Brain pericyte (primary cell): ENCODE results near the gene VCAM1.

Source experiments
- DNase-seq: peaks from one replicate; pipeline ENCODE4 v3.0.0-alpha.2; 2012; ENCODE audit warnings: low read depth, low spot score

VCAM1 gene

GRCh38 chr1:100724281-100724680 is 4.7 kb downstream of the VCAM1 start:
- DNase-seq: no peak

DNA sequence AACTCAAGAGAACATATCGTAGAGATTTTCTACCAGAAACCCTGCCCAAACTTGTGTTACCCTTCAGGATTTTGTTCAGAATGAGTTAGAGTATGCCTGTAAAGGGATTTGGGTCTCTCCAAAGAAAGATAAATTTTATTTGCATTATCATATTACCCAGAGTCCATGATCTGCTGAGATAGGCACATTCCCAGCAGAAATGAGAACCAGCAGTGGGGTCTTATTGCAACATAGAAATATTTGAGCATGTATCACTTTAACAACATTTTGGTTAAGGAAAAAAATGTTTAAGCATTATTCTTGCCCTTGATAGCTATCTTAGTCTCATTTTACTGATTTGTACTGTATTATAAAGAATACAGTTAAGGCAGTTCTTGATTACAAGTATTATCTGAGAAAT is 10.6 kb downstream of the VCAM1 start:
- no peak for DNase-seq

GRCh38 chr1:100731309-100731708 is 11.8 kb downstream of the VCAM1 start:
- DNase-seq: no peak

DNA sequence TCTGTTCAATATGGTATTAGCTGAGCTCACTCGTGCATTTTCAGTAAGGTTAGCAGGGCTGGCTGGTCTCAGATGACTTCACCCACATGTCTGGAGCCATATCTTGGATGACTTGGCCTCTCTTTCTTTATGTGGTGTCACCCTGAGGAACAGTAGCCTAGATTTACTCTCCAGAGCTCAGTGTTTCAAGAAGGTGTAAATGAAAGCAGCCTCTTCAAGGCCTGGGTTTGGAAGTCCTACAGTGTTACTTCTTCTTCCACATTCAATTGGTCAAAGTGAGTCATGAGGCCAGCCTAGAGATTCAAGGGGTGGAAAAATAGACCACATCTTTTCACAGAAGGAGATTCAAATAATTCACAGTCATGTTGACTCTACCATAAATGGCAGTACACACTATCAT is 12.2 kb downstream of the VCAM1 start:
- DNase-seq: no peak

GRCh38 chr1:100734676-100735075 is 15.1 kb downstream of the VCAM1 start:
- DNase-seq: no peak

- no peak for DNase-seq
Measured at GRCh38 chr1:100735244-100735643, 15.7 kb downstream of the VCAM1 start.

DNA sequence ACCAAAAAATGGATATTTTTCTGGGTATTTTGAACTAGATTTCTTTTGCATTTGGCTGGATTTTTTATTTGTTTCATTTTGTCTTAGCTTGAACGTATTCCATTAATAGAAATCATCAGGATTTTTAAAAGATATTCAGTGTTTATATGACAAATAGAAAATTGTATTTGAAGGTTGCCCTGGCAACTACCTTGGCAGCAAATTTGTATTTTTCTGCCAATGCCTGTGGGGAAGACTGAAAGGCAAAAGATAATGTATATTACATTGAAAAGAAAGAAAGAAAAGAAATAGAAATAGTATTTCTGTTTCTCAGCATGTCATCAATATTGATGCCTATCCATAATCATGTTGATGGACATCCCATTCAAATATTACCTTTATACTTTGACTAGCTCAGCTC is 16.8 kb downstream of the VCAM1 start:
- no peak for DNase-seq

DNA sequence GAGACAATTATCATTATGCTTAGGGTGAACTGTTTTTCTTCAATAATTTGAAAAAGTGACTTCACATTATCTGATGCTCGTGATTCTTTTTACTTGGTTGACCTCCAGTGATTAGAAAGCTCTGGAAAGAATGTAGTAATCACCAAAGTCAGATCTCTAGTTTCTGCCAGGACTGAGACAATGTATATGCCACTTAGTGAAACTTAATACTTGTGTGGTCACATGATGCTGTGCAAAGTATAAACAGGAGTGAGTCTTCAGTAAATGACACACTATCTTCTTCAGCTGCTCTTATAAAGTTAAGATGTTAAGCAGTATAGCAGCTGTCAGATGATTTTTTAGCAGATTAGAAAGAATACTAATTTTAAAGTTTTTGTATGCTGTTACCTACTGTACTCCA is 17.2 kb downstream of the VCAM1 start:
- no peak for DNase-seq

DNA sequence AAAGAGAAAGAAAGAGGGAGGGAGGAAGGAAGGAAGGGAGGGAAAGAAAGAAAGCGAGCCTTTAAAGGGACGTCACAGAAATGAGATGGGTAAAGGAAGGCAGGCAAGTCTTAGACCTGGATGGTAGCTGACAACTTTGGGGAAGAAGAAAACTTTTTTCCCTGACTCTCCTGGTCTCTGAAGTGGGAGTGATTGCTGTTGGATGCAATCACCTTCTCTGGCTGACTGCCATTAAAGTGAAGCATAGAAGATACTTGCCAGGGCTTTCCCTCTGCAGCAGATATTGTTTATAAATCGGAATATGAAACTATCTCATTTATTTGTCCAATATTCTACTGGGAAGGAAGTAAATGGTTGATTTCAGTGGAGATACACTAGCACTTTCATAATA is 27.0 kb downstream of the VCAM1 start:
- no peak for DNase-seq

DNA sequence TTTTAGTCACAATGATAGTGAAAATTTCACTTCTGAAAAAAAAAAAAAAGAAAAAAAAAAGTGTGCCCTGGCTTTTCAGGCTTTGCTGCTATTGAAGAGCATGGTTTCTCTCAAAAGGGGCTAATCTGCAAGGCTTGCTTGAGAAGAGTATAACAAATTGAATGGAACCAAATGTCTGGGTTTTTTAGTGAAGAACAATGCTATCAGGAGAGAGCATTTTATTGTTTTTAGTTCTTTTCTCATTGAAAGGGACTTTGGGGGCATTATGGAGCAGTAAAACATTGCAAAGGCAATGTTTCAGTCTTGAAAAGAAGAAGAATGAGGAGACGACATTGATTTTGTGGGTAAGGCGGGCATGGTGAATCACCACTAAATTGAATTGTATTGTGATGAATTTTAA is 28.2 kb downstream of the VCAM1 start:
- DNase-seq: no peak

- DNase-seq: no peak
Measured at GRCh38 chr1:100750005-100750885, 30.7 kb downstream of the VCAM1 start.

GRCh38 chr1:100752791-100753190 is 33.2 kb downstream of the VCAM1 start:
- DNase-seq: no peak

DNA sequence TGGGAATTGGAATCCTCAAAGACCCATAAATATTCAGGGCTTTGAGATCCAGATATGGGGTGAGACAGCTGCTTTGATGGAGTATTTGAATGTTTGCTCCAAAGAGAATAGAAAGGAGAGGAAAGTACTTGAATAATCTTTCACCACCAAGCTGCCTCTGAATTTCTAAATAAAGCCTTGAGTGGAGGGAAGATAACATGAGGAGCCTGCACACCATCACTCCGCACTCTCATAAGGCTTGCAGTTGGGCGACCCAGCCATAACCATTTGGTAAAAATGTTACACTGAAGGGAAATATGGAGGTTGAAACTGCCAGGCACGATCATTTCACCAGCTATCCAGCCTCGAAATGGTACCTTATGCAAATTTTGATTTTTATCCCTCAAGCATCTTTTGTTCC is 38.4 kb downstream of the VCAM1 start:
- DNase-seq: no peak

DNA sequence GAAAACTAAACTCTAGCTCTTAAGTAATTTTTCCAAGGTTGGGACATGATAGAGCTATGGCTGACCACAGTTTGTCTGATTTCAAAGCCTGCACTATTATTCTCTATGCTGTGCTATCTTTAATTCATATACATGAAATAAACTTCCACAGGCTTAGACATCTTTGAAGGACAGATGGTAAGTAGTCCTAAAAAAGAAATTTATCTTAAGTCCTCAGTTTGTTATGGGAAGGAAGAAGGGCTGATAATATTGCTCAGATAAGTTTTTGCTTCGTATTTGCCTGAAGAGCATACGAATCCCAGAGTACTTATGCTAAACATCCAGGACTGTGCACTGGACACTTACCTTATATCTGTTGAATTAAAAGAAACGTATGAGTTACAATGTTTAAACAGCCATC is 39.6 kb downstream of the VCAM1 start:
- no peak for DNase-seq

DNA sequence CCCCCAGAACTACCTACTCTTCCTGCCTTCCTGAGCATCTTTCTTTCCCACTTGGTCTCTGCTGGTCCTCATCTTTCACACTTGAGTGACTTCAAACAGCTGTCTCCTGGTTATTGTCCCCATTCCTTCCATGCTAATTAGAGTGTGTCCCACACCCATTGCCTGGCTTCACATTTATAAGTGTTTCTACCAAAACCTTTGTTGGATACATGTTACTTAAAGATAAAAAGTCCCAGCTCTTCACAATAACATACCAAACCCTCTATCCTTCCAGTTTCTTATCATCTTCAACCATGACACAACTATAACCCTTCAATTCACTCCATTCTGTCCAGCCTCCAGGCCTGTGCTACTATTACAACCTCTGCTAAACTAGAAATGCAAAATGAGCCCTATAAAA is 41.0 kb downstream of the VCAM1 start:
- DNase-seq: no peak

DNA sequence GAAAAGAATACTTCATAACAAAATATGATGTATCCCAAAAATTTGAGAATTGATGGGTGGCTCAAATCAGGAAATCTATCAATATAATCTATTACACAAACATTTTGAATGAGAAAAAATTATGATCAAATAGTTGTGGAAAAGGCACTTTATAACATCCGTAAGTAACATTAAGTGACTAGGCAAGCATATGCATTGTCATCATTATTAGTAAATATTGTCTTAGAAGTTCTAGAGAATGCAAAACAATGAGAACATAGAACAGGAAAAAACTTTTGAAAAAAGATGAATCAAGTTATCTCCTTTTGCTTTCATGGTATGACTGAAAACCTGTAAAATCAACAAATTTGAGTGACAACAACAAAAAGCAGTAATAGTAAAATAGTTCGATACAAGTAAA is 42.9 kb downstream of the VCAM1 start:
- DNase-seq: no peak

GRCh38 chr1:100767176-100767890 is 47.8 kb downstream of the VCAM1 start:
- no peak for DNase-seq

GRCh38 chr1:100769323-100769722 is 49.8 kb downstream of the VCAM1 start:
- no peak for DNase-seq

DNA sequence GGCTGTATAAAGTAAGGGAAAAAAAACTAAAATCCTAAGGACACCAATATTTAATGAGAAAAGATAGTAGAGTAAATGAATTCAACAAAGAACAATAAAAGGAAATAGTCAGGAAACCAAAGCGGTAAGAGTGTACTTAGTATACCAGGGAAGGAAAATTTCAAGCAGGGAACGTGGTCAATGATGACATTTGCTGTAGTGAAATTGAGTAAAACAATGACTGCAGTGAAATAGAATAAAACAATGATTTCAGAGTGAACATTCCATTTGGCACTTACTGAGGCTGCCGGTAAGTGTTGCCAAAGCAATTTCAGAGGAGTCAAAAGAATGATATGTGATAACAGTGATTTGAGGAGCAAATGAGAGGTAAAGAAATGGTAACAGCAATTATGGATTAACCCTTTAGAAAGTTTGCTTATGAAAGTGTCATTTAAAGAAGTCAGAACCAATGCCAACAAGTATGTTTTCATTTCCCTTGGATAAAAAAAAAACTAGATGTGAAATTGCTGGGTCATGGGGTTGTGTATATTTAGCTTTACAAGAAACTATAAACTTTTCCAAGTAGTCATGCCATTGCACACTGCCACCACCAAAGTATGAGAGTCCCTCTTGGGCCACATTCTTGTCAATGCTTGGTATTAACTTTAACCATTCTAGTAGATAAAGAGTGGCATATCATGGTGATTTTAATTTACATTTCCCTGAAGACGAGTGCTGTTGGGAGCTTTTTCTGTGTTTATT is 50.5 kb downstream of the VCAM1 start:
- DNase-seq: no peak

GRCh38 chr1:100773444-100773843 is 53.9 kb downstream of the VCAM1 start:
- DNase-seq: no peak

DNA sequence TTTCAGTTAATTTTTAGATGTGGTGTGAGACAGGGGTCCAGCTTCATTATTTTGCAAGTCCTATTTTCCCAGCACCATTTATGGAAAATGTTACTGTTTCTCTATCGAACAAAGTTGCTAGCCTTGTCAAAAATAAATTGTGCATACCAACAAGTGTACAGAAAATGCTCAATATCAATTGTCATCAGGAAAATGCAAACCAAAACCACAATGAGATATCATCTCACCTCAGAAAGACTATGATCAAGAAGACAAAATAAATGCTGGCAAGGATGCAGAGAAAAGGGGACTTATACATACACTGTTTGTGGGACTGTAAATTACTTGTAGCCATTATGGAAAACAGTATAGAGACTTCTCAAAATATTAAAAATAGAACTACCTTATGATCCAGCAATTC is 54.8 kb downstream of the VCAM1 start:
- no peak for DNase-seq

DNA sequence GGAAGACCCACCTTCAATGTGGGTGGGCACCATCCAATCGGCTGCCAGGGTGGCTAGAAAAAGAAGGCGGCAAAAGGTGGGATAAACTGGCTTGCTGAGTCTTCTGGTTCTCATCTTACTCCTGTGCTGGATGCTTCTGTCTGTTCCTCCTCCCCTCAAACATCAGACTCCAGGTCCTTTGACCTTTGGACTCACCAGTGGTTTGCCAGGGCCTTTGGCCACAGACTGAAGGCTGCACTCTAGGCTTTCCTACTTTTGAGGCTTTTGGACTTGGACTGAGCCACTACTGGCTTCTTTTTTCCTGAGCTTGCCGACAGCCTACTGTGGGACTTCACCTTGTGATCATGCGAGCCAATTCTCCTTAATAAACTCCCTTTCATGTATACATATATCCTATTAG is 55.9 kb downstream of the VCAM1 start:
- no peak for DNase-seq

GRCh38 chr1:100778748-100779147 is 59.2 kb downstream of the VCAM1 start:
- no peak for DNase-seq
